Esophagus muscularis mucosa (tissue), 4 donors: ENCODE data around the gene IFITM1. TPM values are rescaled to one million over a fixed set of nuclear protein-coding genes. Genes with fewer than 3 reads are reported as not detected.
A peak's percentile ranks its signal among the peaks of the same experiment; 100 is the strongest.
"Not testable (repeated sequence)": the region's sequence is repeated elsewhere in the genome, so short reads cannot be mapped to it uniquely, and the experiment has no call there.

Source experiments
- DNase-seq: peaks from one replicate; pipeline ENCODE4 v3.0.0-alpha.2; 2017; ENCODE audit errors: extremely low spot score
- H3K27ac ChIP-seq, 4 donors: fragments of 200-600 bp; sonication (generic); replicated peaks in 1 of 4; 1 replicate in 3 of 4; 2 replicates in 1 of 4; pipeline ENCODE4 v1.5.1; 2016 to 2019; ENCODE audit warnings: mild to moderate bottlenecking in 1 of 4
- H3K27me3 ChIP-seq, 4 donors: fragments of 200-600 bp; sonication (generic); one replicate each; pipeline versions ENCODE4 v1.5.1 to v1.6.0; 2016 to 2019
- H3K36me3 ChIP-seq, 4 donors: fragments of 200-600 bp; sonication (generic); one replicate each; pipeline ENCODE4 v1.5.1; 2016 to 2019
- H3K4me1 ChIP-seq, 4 donors: fragments of 200-600 bp; sonication (generic); one replicate each; pipeline ENCODE4 v1.5.1; 2016 to 2019
- H3K4me3 ChIP-seq, 4 donors: fragments of 200-600 bp; sonication (generic); 1 replicate in 2 of 4; 2 replicates in 2 of 4; pipeline ENCODE4 v1.5.1; 2016 to 2019; ENCODE audit warnings: mild to moderate bottlenecking in 4 of 4, moderate library complexity in 1 of 4
- H3K9me3 ChIP-seq, 4 donors: fragments of 200-600 bp; sonication (generic); 1 replicate in 3 of 4; 2 replicates in 1 of 4; pipeline ENCODE4 v1.5.1; 2016 to 2019
- CTCF ChIP-seq, 3 experiments: fragments of 200-600 bp in 2 of 3; fragments of 450-650 bp in 1 of 3; sonication (generic) in 2 of 3; IDR thresholded peaks; one replicate each; pipeline ENCODE4 v1.5.1; 2017 to 2019; ENCODE audit warnings: antibody characterized with exemption in 3 of 3, mild to moderate bottlenecking in 2 of 3, moderate library complexity in 1 of 3
- EP300 ChIP-seq: sonication (generic); formaldehyde crosslinking; IDR thresholded peaks from one replicate; pipeline ENCODE4 v1.6.1; 2017; ENCODE audit warnings: antibody characterized with exemption
- POLR2A ChIP-seq: fragments of 450-650 bp; IDR thresholded peaks from one replicate; pipeline ENCODE4 v1.6.1; 2017; ENCODE audit warnings: antibody characterized with exemption, moderate library complexity, mild to moderate bottlenecking, low read depth
- POLR2AphosphoS5 ChIP-seq, 2 donors: sonication (generic); formaldehyde crosslinking; IDR thresholded peaks; one replicate each; pipeline ENCODE4 v1.6.1; 2017; ENCODE audit warnings: antibody characterized with exemption in 2 of 2
- WGBS: methylation state at CpG from one replicate; pipeline ENCODE4 v1.1.5; 2018; 5-methylcytosine and 5-hydroxymethylcytosine counted together
- intact Hi-C: fragments of 100-400 bp; cut with DNase I; formaldehyde crosslinking; loops from one replicate; pipeline ENCODE4 v1.15.1; 2023
- total RNA-seq, 4 donors: library from RNA; depleted of rRNA; stranded (reverse); fragments of >200 nt; gene quantifications; one replicate each; pipeline versions ENCODE4 v1.1.0 to v1.2.1, GENCODE V29; 2016

IFITM1 gene
- total RNA-seq, result 100 to 1,000 TPM in 3 of 4 donors, 10 to 100 TPM in 1; 60.6 to 197 (median 171) TPM

DNA sequence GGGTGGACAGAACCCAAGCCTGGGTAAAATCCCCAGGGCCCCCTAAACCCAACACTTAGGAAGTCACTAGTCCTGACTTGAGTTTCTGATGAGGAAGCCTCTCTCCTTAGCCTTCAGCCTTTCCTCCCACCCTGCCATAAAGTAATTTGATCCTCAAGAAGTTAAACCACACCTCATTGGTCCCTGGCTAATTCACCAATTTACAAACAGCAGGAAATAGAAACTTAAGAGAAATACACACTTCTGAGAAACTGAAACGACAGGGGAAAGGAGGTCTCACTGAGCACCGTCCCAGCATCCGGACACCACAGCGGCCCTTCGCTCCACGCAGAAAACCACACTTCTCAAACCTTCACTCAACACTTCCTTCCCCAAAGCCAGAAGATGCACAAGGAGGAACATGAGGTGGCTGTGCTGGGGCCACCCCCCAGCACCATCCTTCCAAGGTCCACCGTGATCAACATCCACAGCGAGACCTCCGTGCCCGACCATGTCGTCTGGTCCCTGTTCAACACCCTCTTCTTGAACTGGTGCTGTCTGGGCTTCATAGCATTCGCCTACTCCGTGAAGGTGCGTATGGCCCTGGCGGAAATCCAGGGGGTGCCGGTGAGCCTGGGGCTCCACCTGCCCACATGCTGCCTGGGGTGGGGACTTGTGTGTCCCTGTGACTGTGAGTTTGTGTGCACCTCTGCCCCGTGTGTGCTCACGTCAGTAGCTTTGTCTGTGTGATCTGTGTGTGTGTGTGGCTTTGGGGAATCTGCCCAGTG lies at the start of gene IFITM1:
IFITM1 (plus strand) TSS at position 254 of the 767 bp plus-strand sequence; CDS start at position 385, 131 bp downstream.
- no peak for DNase-seq
- intact Hi-C loops, result no loop called here
- Histone ChIP-seq H3K36me3 (no peaks in the 10 kb centered on the region), H3K9me3 (peaks cover 0 to 3% (median 0%) of the 10 kb centered on the region in 4 donors), H3K27me3 (peaks cover 0 to 19% (median 8%) of the 10 kb centered on the region in 4 donors), H3K4me3 (peak within 1 kb of the TSS; percentile 52 to 71 (median 56)), H3K27ac (peak within 1 kb of the TSS; percentile 76 to 86 (median 78)), H3K4me1 (peaks cover 8 to 59% (median 53%) of the 10 kb centered on the region in 4 donors)
- 51% methylated on average over 17 of the region's 18 CpGs for WGBS
- TF ChIP-seq POLR2A, result peak; percentile 43
- TF ChIP-seq POLR2AphosphoS5 (IDR thresholded peaks at IDR 0.05), result peak; percentile 73 to 88
- TF ChIP-seq CTCF (IDR thresholded peaks at IDR 0.05), result no peak

GRCh38 chr11:266676-267439 lies 47.0 kb upstream of the IFITM1 start:
- intact Hi-C loops, result no loop called here
- TF ChIP-seq POLR2AphosphoS5 (IDR thresholded peaks at IDR 0.05) (no peak), CTCF (IDR thresholded peaks at IDR 0.05) (no peak), POLR2A (no peak), EP300 (no peak)
- WGBS, result 81% methylated on average over 5 of the region's 13 CpGs
- H3K27ac ChIP-seq, result no peak overlapping the region
- H3K27me3 ChIP-seq, result peaks cover 0 to 23% (median 0%) of the 10 kb centered on the region in 4 donors
- no peak for DNase-seq
- H3K9me3 ChIP-seq, result peaks cover 0 to 4% (median 0%) of the 10 kb centered on the region in 4 donors
- H3K4me1 ChIP-seq, result peaks cover 0 to 10% (median 8%) of the 10 kb centered on the region in 4 donors
- no peaks in the 10 kb centered on the region for H3K36me3 ChIP-seq
- H3K4me3 ChIP-seq, result no peak overlapping the region

DNA sequence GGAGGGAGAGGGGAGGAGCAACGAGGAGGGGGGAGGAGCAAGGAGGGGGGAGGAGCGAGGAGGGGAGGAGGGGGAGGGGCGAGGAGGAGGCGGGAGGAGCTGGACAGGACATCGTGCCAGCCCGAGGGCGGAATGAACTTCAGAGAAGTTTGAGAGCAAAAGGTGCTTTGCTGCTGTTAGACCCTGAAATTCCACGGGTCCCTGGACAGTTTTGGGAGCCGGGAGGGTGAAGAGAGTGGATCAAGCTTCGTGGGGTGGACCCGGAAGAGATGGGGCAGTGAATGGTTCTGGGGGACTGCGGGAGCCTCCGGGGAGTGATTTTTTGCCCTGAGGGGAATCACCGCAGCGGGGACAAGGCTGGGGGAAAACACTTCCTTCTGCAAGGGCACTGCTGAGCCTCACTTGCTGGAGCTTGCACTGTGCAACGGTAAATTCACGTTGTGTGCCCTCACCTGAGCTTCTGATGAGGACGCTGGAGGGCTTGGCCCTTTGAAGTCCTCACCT lies 46.3 kb upstream of the IFITM1 start:
- Histone ChIP-seq H3K27me3 (peaks cover 0 to 30% (median 0%) of the 10 kb centered on the region in 4 donors), H3K27ac (peak overlapping the region; percentile 64 to 70 (median 66)), H3K4me3 (peak overlapping the region; percentile 23 to 52 (median 36)), H3K9me3 (peaks cover 0 to 4% (median 0%) of the 10 kb centered on the region in 4 donors), H3K36me3 (no peaks in the 10 kb centered on the region), H3K4me1 (peaks cover 0 to 10% (median 8%) of the 10 kb centered on the region in 4 donors)
- WGBS, result 46% methylated on average over 15 of the region's 18 CpGs
- intact Hi-C loops, result no loop called here
- no peak for DNase-seq
- no peak for TF ChIP-seq CTCF (IDR thresholded peaks at IDR 0.05)
- TF ChIP-seq POLR2AphosphoS5 (IDR thresholded peaks at IDR 0.05), result peak in 1 of 2 donors; percentile 18
- TF ChIP-seq EP300, result no peak
- no peak for TF ChIP-seq POLR2A

DNA sequence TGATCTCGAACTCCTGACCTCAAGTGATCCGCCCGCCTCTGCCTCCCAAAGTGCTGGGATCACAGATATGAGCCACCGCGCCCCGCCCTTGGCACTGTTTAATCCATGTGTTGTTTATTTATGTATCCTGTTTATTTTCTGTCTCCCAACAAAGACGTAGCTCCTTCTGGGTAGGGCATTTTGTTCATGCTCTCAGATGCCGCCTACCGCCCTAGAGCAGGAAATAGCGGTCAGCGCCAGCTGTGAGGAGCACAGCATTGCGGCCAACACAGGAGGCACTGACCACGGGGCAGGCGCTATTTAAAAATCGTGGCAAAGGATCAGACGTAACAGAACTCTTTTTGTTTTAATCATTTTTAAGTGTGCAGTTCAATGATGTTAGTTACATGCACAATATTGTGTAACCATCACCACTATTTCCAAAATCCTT lies 45.1 kb upstream of the IFITM1 start:
- Histone ChIP-seq H3K27me3 (peaks cover 0 to 33% (median 0%) of the 10 kb centered on the region in 4 donors), H3K4me3 (peak overlapping the region in 3 of 4 donors; percentile 23 to 52 (median 36)), H3K27ac (peak overlapping the region; percentile 64 to 70 (median 66)), H3K4me1 (peaks cover 0 to 10% (median 8%) of the 10 kb centered on the region in 4 donors)
- TF ChIP-seq CTCF (IDR thresholded peaks at IDR 0.05) (peak in 1 of 3 experiments; percentile 14), POLR2AphosphoS5 (IDR thresholded peaks at IDR 0.05) (peak in 1 of 2 donors; percentile 5)
- intact Hi-C loops, H3K36me3 ChIP-seq, H3K9me3 ChIP-seq, DNase-seq: not testable (repeated sequence)
- WGBS, result 55% methylated on average over 16 of the region's 16 CpGs
